ENCODE measurements around the gene B3GNT8.

GRCh38 chr19:41412953-41413352 is 14.2 kb downstream of the B3GNT8 start:
- TF ChIP-seq, protein P1, sequence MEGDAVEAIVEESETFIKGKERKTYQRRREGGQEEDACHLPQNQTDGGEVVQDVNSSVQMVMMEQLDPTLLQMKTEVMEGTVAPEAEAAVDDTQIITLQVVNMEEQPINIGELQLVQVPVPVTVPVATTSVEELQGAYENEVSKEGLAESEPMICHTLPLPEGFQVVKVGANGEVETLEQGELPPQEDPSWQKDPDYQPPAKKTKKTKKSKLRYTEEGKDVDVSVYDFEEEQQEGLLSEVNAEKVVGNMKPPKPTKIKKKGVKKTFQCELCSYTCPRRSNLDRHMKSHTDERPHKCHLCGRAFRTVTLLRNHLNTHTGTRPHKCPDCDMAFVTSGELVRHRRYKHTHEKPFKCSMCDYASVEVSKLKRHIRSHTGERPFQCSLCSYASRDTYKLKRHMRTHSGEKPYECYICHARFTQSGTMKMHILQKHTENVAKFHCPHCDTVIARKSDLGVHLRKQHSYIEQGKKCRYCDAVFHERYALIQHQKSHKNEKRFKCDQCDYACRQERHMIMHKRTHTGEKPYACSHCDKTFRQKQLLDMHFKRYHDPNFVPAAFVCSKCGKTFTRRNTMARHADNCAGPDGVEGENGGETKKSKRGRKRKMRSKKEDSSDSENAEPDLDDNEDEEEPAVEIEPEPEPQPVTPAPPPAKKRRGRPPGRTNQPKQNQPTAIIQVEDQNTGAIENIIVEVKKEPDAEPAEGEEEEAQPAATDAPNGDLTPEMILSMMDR (IDR thresholded peaks at IDR 0.05): no peak
- no peak for TF ChIP-seq POLR2AphosphoS5 (IDR thresholded peaks at IDR 0.05)
- TF ChIP-seq POLR2A (IDR thresholded peaks at IDR 0.05): no peak
